ENCODE measurements around the gene SRCIN1. TPM values are rescaled to one million over a fixed set of nuclear protein-coding genes. Genes with fewer than 3 reads are reported as not detected.

Gene SRCIN1
- polyA plus RNA-seq, 1 donor from 2014 or later, result not detected

- Mint-ChIP-seq H3K36me3 (peaks cover 2% of the 10 kb centered on the region), H3K4me3 (peak overlapping the region in 3 of 4 donors; percentile 24 to 89 (median 49)), H3K27me3 (peaks cover 72% of the 10 kb centered on the region), H3K27ac (no peak overlapping the region), H3K4me1 (peaks cover 0 to 7% (median 5%) of the 10 kb centered on the region in 3 donors), H3K9me3 (peaks cover 0 to 2% (median 0%) of the 10 kb centered on the region in 3 donors)
Measured at GRCh38 chr17:38572669-38573365, 32.9 kb downstream of the SRCIN1 start.

- H3K4me3 Mint-ChIP-seq, result peak overlapping the region in 3 of 4 donors; percentile 23 to 85 (median 30)
- peaks cover 72% of the 10 kb centered on the region for H3K27me3 Mint-ChIP-seq
- peaks cover 0 to 2% (median 0%) of the 10 kb centered on the region in 3 donors for H3K9me3 Mint-ChIP-seq
- peaks cover 0 to 7% (median 5%) of the 10 kb centered on the region in 3 donors for H3K4me1 Mint-ChIP-seq
- H3K27ac Mint-ChIP-seq, result no peak overlapping the region
- H3K36me3 Mint-ChIP-seq, result peaks cover 2% of the 10 kb centered on the region
Measured at GRCh38 chr17:38571833-38572668, 33.7 kb downstream of the SRCIN1 start.

GRCh38 chr17:38569701-38570512, 35.8 kb downstream of the SRCIN1 start:
- H3K36me3 Mint-ChIP-seq, result peaks cover 2% of the 10 kb centered on the region
- H3K9me3 Mint-ChIP-seq, result no peaks in the 10 kb centered on the region
- H3K27me3 Mint-ChIP-seq, result peaks cover 69% of the 10 kb centered on the region
- H3K4me3 Mint-ChIP-seq, result no peak overlapping the region
- no peak overlapping the region for H3K27ac Mint-ChIP-seq
- peaks cover 0 to 7% (median 5%) of the 10 kb centered on the region in 3 donors for H3K4me1 Mint-ChIP-seq

- H3K4me1 Mint-ChIP-seq, result peaks cover 0 to 7% (median 5%) of the 10 kb centered on the region in 3 donors
- no peak overlapping the region for H3K27ac Mint-ChIP-seq
- H3K27me3 Mint-ChIP-seq, result peaks cover 71% of the 10 kb centered on the region
- peaks cover 2% of the 10 kb centered on the region for H3K36me3 Mint-ChIP-seq
- H3K9me3 Mint-ChIP-seq, result no peaks in the 10 kb centered on the region
- H3K4me3 Mint-ChIP-seq, result no peak overlapping the region
Measured at GRCh38 chr17:38568845-38569510, 36.8 kb downstream of the SRCIN1 start.

- no peak overlapping the region for H3K4me3 Mint-ChIP-seq
- no peaks in the 10 kb centered on the region for H3K9me3 Mint-ChIP-seq
- H3K36me3 Mint-ChIP-seq, result peaks cover 2% of the 10 kb centered on the region
- peaks cover 0 to 8% (median 7%) of the 10 kb centered on the region in 3 donors for H3K4me1 Mint-ChIP-seq
- peaks cover 66% of the 10 kb centered on the region for H3K27me3 Mint-ChIP-seq
- no peak overlapping the region for H3K27ac Mint-ChIP-seq
Measured at GRCh38 chr17:38568274-38568673, 37.5 kb downstream of the SRCIN1 start.

- H3K9me3 Mint-ChIP-seq, result no peaks in the 10 kb centered on the region
- peaks cover 2% of the 10 kb centered on the region for H3K36me3 Mint-ChIP-seq
- H3K4me1 Mint-ChIP-seq, result peaks cover 0 to 9% (median 5%) of the 10 kb centered on the region in 3 donors
- H3K4me3 Mint-ChIP-seq, result no peak overlapping the region
- H3K27ac Mint-ChIP-seq, result no peak overlapping the region
- peaks cover 69% of the 10 kb centered on the region for H3K27me3 Mint-ChIP-seq
Measured at GRCh38 chr17:38567350-38567749, 38.4 kb downstream of the SRCIN1 start.

GRCh38 chr17:38566666-38567031, 39.1 kb downstream of the SRCIN1 start:
- Mint-ChIP-seq H3K4me1 (peaks cover 0 to 7% (median 2%) of the 10 kb centered on the region in 3 donors), H3K27ac (no peak overlapping the region), H3K4me3 (peak overlapping the region in 1 of 4 donors; percentile 35), H3K27me3 (peaks cover 67% of the 10 kb centered on the region), H3K36me3 (peaks cover 2% of the 10 kb centered on the region), H3K9me3 (no peaks in the 10 kb centered on the region)

GRCh38 chr17:38565853-38566665, 39.7 kb downstream of the SRCIN1 start:
- Mint-ChIP-seq H3K4me1 (peaks cover 0 to 5% (median 0%) of the 10 kb centered on the region in 3 donors), H3K4me3 (peak overlapping the region in 1 of 4 donors; percentile 35), H3K27ac (peak overlapping the region in 1 of 3 donors; percentile 6), H3K27me3 (peaks cover 62% of the 10 kb centered on the region), H3K36me3 (peaks cover under 1% of the 10 kb centered on the region), H3K9me3 (no peaks in the 10 kb centered on the region)

GRCh38 chr17:38564869-38565268, 40.9 kb downstream of the SRCIN1 start:
- H3K4me3 Mint-ChIP-seq, result no peak overlapping the region
- peaks cover 0 to 6% (median 4%) of the 10 kb centered on the region in 3 donors for H3K4me1 Mint-ChIP-seq
- no peaks in the 10 kb centered on the region for H3K9me3 Mint-ChIP-seq
- peaks cover 55% of the 10 kb centered on the region for H3K27me3 Mint-ChIP-seq
- H3K27ac Mint-ChIP-seq, result no peak overlapping the region
- no peaks in the 10 kb centered on the region for H3K36me3 Mint-ChIP-seq

- Mint-ChIP-seq H3K4me1 (peaks cover 0 to 8% (median 6%) of the 10 kb centered on the region in 3 donors), H3K4me3 (peak overlapping the region in 1 of 4 donors; percentile 68), H3K27me3 (peaks cover 51% of the 10 kb centered on the region), H3K9me3 (no peaks in the 10 kb centered on the region), H3K36me3 (no peaks in the 10 kb centered on the region), H3K27ac (no peak overlapping the region)
Measured at GRCh38 chr17:38564254-38564837, 41.4 kb downstream of the SRCIN1 start.

GRCh38 chr17:38563362-38564253, 42.1 kb downstream of the SRCIN1 start:
- H3K27me3 Mint-ChIP-seq, result peaks cover 47% of the 10 kb centered on the region
- H3K4me3 Mint-ChIP-seq, result peak overlapping the region in 2 of 4 donors; percentile 52 to 75
- H3K9me3 Mint-ChIP-seq, result no peaks in the 10 kb centered on the region
- no peaks in the 10 kb centered on the region for H3K36me3 Mint-ChIP-seq
- H3K4me1 Mint-ChIP-seq, result peaks cover 0 to 10% (median 9%) of the 10 kb centered on the region in 3 donors
- no peak overlapping the region for H3K27ac Mint-ChIP-seq

- peaks cover 40% of the 10 kb centered on the region for H3K27me3 Mint-ChIP-seq
- peak overlapping the region in 1 of 4 donors; percentile 81 for H3K4me3 Mint-ChIP-seq
- H3K36me3 Mint-ChIP-seq, result no peaks in the 10 kb centered on the region
- H3K4me1 Mint-ChIP-seq, result peaks cover 0 to 10% (median 9%) of the 10 kb centered on the region in 3 donors
- no peaks in the 10 kb centered on the region for H3K9me3 Mint-ChIP-seq
- peak overlapping the region in 1 of 3 donors; percentile 59 for H3K27ac Mint-ChIP-seq
Measured at GRCh38 chr17:38562903-38563302, 42.8 kb downstream of the SRCIN1 start.

All from IgD-negative memory B cell (primary cell).